Activated effector memory CD4-positive, alpha-beta T cell treated with Interleukin-2 at 50 U/mL for 16 hours (primary cell): ENCODE measurements around the gene ATRN.
"Not testable (repeated sequence)": the region's sequence is repeated elsewhere in the genome, so short reads cannot be mapped to it uniquely, and the experiment has no call there.

ENCODE experiments used
- DNase-seq: peaks from one replicate; pipeline ENCODE4 v3.0.0-alpha.2; 2020

ATRN gene

GRCh38 chr20:3576363-3576762 is 105.5 kb downstream of the ATRN start:
- no peak for DNase-seq

GRCh38 chr20:3577366-3577765 is 106.5 kb downstream of the ATRN start:
- no peak for DNase-seq

- no peak for DNase-seq
Measured at GRCh38 chr20:3580412-3580811, 109.6 kb downstream of the ATRN start.

- DNase-seq: no peak
Measured at GRCh38 chr20:3583765-3584164, 112.9 kb downstream of the ATRN start.

GRCh38 chr20:3586093-3586492 is 115.3 kb downstream of the ATRN start:
- DNase-seq: no peak

- no peak for DNase-seq
Measured at GRCh38 chr20:3590164-3590563, 119.3 kb downstream of the ATRN start.

- no peak for DNase-seq
Measured at GRCh38 chr20:3592931-3593330, 122.1 kb downstream of the ATRN start.

GRCh38 chr20:3595541-3595940 is 124.7 kb downstream of the ATRN start:
- no peak for DNase-seq

GRCh38 chr20:3603108-3603507 is 132.3 kb downstream of the ATRN start:
- no peak for DNase-seq

- DNase-seq: not testable (repeated sequence)
Measured at GRCh38 chr20:3605386-3605886, 134.6 kb downstream of the ATRN start.

GRCh38 chr20:3606021-3606420 is 135.2 kb downstream of the ATRN start:
- DNase-seq: no peak

- DNase-seq: no peak
Measured at GRCh38 chr20:3611901-3612300, 141.1 kb downstream of the ATRN start.

GRCh38 chr20:3612795-3613572 is 142.2 kb downstream of the ATRN start:
- DNase-seq: no peak

- no peak for DNase-seq
Measured at GRCh38 chr20:3613821-3614440, 143.1 kb downstream of the ATRN start.

- no peak for DNase-seq
Measured at GRCh38 chr20:3614466-3614865, 143.6 kb downstream of the ATRN start.

- not testable (repeated sequence) for DNase-seq
Measured at GRCh38 chr20:3615171-3615840, 144.5 kb downstream of the ATRN start.

- no peak for DNase-seq
Measured at GRCh38 chr20:3616250-3616649, 145.4 kb downstream of the ATRN start.

- no peak for DNase-seq
Measured at GRCh38 chr20:3621111-3621510, 150.3 kb downstream of the ATRN start.

GRCh38 chr20:3622406-3622805 is 151.6 kb downstream of the ATRN start:
- no peak for DNase-seq

GRCh38 chr20:3627476-3627875 is 156.7 kb downstream of the ATRN start:
- no peak for DNase-seq

- no peak for DNase-seq
Measured at GRCh38 chr20:3628502-3629314, 157.9 kb downstream of the ATRN start.

- DNase-seq: no peak
Measured at GRCh38 chr20:3629893-3630292, 159.1 kb downstream of the ATRN start.

GRCh38 chr20:3630429-3630828 is 159.6 kb downstream of the ATRN start:
- no peak for DNase-seq
